ENCODE measurements around the gene TIMP2. TPM values are rescaled to one million over a fixed set of nuclear protein-coding genes. Genes with fewer than 3 reads are reported as not detected.

The TIMP2 gene
- total and polyA plus RNA-seq, 2 of the 13 experiments (the other 11 are each of a cell fraction or from before 2014, with no cell fraction given): 3.8 to 8.5 TPM

DNA sequence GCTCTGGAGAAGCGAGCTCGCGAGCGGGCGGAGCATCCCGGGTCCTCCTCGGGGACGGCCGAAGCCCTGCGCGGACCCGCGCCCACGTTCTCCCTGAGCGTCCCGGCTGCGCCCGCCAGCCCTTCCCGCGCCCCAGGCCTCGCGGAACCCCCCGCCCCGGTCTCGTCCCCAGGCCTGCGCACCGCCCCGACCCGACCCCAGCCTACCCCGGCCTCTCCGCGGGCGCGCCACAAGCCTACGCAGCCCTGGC is 84.7 kb downstream of the TIMP2 start (continued):
- TF ChIP-seq, protein P1, sequence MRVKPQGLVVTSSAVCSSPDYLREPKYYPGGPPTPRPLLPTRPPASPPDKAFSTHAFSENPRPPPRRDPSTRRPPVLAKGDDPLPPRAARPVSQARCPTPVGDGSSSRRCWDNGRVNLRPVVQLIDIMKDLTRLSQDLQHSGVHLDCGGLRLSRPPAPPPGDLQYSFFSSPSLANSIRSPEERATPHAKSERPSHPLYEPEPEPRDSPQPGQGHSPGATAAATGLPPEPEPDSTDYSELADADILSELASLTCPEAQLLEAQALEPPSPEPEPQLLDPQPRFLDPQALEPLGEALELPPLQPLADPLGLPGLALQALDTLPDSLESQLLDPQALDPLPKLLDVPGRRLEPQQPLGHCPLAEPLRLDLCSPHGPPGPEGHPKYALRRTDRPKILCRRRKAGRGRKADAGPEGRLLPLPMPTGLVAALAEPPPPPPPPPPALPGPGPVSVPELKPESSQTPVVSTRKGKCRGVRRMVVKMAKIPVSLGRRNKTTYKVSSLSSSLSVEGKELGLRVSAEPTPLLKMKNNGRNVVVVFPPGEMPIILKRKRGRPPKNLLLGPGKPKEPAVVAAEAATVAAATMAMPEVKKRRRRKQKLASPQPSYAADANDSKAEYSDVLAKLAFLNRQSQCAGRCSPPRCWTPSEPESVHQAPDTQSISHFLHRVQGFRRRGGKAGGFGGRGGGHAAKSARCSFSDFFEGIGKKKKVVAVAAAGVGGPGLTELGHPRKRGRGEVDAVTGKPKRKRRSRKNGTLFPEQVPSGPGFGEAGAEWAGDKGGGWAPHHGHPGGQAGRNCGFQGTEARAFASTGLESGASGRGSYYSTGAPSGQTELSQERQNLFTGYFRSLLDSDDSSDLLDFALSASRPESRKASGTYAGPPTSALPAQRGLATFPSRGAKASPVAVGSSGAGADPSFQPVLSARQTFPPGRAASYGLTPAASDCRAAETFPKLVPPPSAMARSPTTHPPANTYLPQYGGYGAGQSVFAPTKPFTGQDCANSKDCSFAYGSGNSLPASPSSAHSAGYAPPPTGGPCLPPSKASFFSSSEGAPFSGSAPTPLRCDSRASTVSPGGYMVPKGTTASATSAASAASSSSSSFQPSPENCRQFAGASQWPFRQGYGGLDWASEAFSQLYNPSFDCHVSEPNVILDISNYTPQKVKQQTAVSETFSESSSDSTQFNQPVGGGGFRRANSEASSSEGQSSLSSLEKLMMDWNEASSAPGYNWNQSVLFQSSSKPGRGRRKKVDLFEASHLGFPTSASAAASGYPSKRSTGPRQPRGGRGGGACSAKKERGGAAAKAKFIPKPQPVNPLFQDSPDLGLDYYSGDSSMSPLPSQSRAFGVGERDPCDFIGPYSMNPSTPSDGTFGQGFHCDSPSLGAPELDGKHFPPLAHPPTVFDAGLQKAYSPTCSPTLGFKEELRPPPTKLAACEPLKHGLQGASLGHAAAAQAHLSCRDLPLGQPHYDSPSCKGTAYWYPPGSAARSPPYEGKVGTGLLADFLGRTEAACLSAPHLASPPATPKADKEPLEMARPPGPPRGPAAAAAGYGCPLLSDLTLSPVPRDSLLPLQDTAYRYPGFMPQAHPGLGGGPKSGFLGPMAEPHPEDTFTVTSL (CRISPR knock-in tag; IDR thresholded peaks at IDR 0.05; ENCODE audit: borderline replicate concordance): no peak
- TF ChIP-seq STAG1 (CRISPR knock-in tag; IDR thresholded peaks at IDR 0.05): no peak

DNA sequence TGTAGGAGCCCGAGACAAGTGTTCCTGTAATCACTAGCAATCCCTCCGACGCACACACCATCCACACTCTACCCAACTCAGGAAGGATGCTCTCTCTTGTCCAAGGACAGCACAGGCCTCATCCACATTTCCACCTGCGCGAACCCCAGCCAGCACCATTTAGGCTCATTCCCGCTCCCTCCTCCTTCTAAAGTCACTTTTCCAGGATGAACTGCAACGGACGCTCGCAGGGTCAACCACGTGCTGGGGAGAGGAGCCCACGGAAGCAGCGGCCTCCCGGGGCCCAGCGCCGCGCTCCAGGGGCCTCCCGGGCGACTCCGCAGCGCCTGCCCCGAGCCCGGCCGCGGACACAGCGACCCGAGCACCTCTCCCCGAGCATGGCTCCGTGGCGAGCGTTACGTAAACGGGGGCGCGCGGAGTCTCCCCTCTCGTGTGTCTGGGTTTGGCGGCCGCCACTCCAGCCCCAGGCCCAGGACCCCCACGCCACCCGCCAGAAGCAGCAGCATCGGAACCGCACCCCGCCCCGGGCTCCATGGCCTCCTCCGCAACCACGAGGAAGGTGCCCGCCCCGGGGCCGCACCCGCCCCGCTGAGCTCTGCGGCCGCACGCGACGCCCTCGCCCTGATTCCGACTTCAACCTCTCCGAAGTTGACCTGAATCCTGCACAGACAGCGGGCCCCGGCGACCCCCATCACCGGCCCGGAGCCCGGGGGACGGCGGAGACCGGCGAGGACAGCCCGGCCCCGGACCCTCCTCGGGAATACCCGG is 85.2 kb downstream of the TIMP2 start:
- Histone ChIP-seq H3K9ac (ENCODE audit: insufficient read depth, low read depth, low read length) (peak overlapping the region; percentile 97), H3K4me1 (ENCODE audit: insufficient read depth, low read length) (peaks cover 59% of the 10 kb centered on the region), H3K27ac (ENCODE audit: extremely low read length, insufficient read depth, low read length) (peak overlapping the region; percentile 91), H3K4me2 (ENCODE audit: low read depth, low read length) (peak overlapping the region; percentile 98), H3K79me2 (ENCODE audit: insufficient read depth, low read length) (peaks cover 41% of the 10 kb centered on the region), H3K4me3 (replicated peaks in 1 of 3; ENCODE audit: insufficient read depth in 1 of 3, low read depth in 2 of 3, low read length in 3 of 3) (peak overlapping the region; percentile 71 to 99 (median 82)), H2AFZ (ENCODE audit: low read length) (no peak overlapping the region), H3K36me3 (replicated peaks in 1 of 2; ENCODE audit: control insufficient read depth in 1 of 2, insufficient read depth in 2 of 2, low read length in 2 of 2) (peaks cover 24 to 29% of the 10 kb centered on the region in 2 experiments), H4K20me1 (ENCODE audit: insufficient read depth, low read length) (peaks cover 26% of the 10 kb centered on the region), H3K9me3 (ENCODE audit: low read length) (no peaks in the 10 kb centered on the region), H3K27me3 (ENCODE audit: control insufficient read depth in 1 of 2, insufficient read depth in 2 of 2, low read length in 2 of 2) (no peaks in the 10 kb centered on the region; a peak in 1 of 5 replicates)
- in situ Hi-C loops (cut with HindIII; ENCODE audit: extremely low pct_ligation_motif_present, low pct_unique_long_range_greater_than_20kb) (no loop called here), intact Hi-C loops (cut with micrococcal nuclease; ENCODE audit: unreplicated experiment) (loop anchor here (5.0 kb wide), 1 partner anchor 698 kb away; no protein-coding TSS in a partner anchor)
- ChIA-PET POLR2A (interaction anchor here (0.8 to 2.2 kb wide), 4 partner anchors 8 to 140 kb away, joined by 3 to 23 read pairs (median 4); partner anchors contain the start of gene LGALS3BP), CTCF (ENCODE audit: low intra/inter-chr PET ratio, low total read pairs) (no interaction called here)
- FAIRE-seq (no peak), DNase-seq (ENCODE audit: low spot score) (peak; percentile 44), ATAC-seq (peak; percentile 34)
- WGBS (ENCODE audit: low lambda C conversion rate): 1% methylated on average over 24 of the region's 73 CpGs
- no TSS peak for BruUV-seq (replicated peaks)
- TF ChIP-seq MAFK (conservative IDR thresholded peaks at IDR 0.05 in 1 of 2, IDR thresholded peaks at IDR 0.05 in 1 of 2; ENCODE audit: low read length in 2 of 2) (no peak), ZSCAN30 (CRISPR knock-in tag; IDR thresholded peaks at IDR 0.05) (0 out of 2 replicates have a peak, but pooled peaks have one; percentile 10), ZNF607 (CRISPR knock-in tag; IDR thresholded peaks at IDR 0.05; ENCODE audit: borderline replicate concordance) (peak; percentile 47; the same call in 1 of the 2 replicates), ZFY (CRISPR knock-in tag; IDR thresholded peaks at IDR 0.05) (peak; percentile 8; the same call in 1 of the 2 replicates), HNF4A (CRISPR knock-in tag; IDR thresholded peaks at IDR 0.05) (no peak), ZBTB8A (CRISPR knock-in tag; IDR thresholded peaks at IDR 0.05; ENCODE audit: borderline replicate concordance, low read depth) (0 out of 2 replicates have a peak, but pooled peaks have one; percentile 11), ZNF333 (CRISPR knock-in tag; IDR thresholded peaks at IDR 0.05; ENCODE audit: borderline replicate concordance) (0 out of 2 replicates have a peak, but pooled peaks have one; percentile 37)
- TF ChIP-seq, protein P2, sequence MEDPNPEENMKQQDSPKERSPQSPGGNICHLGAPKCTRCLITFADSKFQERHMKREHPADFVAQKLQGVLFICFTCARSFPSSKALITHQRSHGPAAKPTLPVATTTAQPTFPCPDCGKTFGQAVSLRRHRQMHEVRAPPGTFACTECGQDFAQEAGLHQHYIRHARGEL (CRISPR knock-in tag; IDR thresholded peaks at IDR 0.05): 0 out of 2 replicates have a peak, but pooled peaks have one; percentile 22
